Colonic mucosa (tissue), 4 donors: ENCODE results near the gene PTK7. TPM values are rescaled to one million over a fixed set of nuclear protein-coding genes. Genes with fewer than 3 reads are reported as not detected.

ENCODE experiments used
- DNase-seq: peaks from one replicate; pipeline ENCODE4 v3.0.0-alpha.2; 2020
- H3K27ac ChIP-seq: fragments of 200-600 bp; one replicate; pipeline ENCODE4 v1.8.0; 2021
- H3K27me3 ChIP-seq: fragments of 200-600 bp; one replicate; pipeline ENCODE4 v1.8.0; 2021
- H3K36me3 ChIP-seq: fragments of 200-600 bp; one replicate; pipeline ENCODE4 v1.8.0; 2021
- H3K4me1 ChIP-seq: fragments of 200-600 bp; one replicate; pipeline ENCODE4 v1.8.0; 2021; ENCODE audit warnings: mild to moderate bottlenecking
- H3K4me3 ChIP-seq: fragments of 200-600 bp; one replicate; pipeline ENCODE4 v1.8.0; 2021
- H3K9ac ChIP-seq, 2 donors: one replicate each; pipeline ENCODE4 v1.7.0; 2013; ENCODE audit warnings: control low read depth in 2 of 2, low read depth in 2 of 2, low read length in 2 of 2
- H3K9me3 ChIP-seq: fragments of 200-600 bp; one replicate; pipeline ENCODE4 v1.8.0; 2021
- intact Hi-C: fragments of 100-400 bp; cut with DNase I; formaldehyde crosslinking; loops from one replicate; pipeline ENCODE4 v1.14.1; 2022
- total RNA-seq, 2 donors: library from RNA; stranded (reverse); fragmentation: NEBNext Ultra II Directional in 1 of 2; extraction: Animal tissue kit (Norgen Biotek cat#: 25700) in 1 of 2; gene quantifications; one replicate each; pipeline ENCODE4 v1.2.1, GENCODE V29; 2021
- TF ChIP-seq, protein P1 (sequence below): fragments of 200-600 bp; IDR thresholded peaks from one replicate; pipeline ENCODE4 v1.8.0; 2022; ENCODE audit warnings: antibody characterized with exemption, mild to moderate bottlenecking
- donor health status: healthy.
- donor health status: DM: no; HTN: no; CAD: no.
- donor health status: DM: no; HTN: no; CAD: no.

The PTK7 gene
- total RNA-seq: 10 to 100 TPM; 15.1 to 15.9 TPM

DNA sequence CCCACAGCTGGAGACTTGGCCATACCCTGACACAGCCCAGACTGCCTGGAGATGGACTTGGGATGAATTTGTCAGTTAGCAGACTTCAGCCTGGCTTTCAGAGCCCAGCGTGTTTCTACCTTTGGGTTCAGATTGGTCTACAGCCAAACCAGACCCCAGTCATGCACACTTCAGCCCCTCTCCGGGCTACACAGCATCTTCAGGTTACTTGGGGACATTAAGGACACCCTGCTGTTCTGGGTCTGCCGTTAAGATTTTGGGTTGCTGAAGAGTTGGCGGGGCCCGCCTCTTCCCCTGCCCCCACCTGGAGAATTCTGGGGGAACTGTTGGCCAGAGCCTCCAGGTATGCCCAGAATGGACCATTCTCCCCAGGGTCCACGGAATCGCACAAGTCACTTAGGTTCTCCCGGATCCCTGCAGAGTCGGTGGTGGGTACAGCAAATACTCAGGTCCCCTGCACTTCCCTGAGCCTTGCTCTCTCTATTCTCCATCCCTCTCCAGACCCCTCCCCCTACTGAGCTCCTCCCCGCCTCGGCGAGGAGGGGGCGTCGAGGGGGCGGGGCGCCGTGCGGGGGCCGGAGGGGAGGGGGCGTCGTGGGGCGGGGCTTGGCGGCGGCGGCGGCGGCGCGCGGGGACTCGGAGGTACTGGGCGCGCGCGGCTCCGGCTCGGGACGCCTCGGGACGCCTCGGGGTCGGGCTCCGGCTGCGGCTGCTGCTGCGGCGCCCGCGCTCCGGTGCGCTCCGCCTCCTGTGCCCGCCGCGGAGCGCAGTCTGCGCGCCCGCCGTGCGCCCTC, at the start of gene PTK7:
PTK7 (plus strand) TSS at position 645 of the 794 bp plus-strand sequence. CDS start 175 bp downstream, outside the sequence.
- Histone ChIP-seq H3K4me1 (no peaks in the 10 kb centered on the region), H3K4me3 (peak within 1 kb of the TSS; percentile 56), H3K9me3 (no peaks in the 10 kb centered on the region), H3K27me3 (peaks cover 4% of the 10 kb centered on the region), H3K27ac (peak within 1 kb of the TSS; percentile 22), H3K9ac (peak within 1 kb of the TSS; percentile 69 to 73), H3K36me3 (no peaks in the 10 kb centered on the region)
- TF ChIP-seq, protein P1, sequence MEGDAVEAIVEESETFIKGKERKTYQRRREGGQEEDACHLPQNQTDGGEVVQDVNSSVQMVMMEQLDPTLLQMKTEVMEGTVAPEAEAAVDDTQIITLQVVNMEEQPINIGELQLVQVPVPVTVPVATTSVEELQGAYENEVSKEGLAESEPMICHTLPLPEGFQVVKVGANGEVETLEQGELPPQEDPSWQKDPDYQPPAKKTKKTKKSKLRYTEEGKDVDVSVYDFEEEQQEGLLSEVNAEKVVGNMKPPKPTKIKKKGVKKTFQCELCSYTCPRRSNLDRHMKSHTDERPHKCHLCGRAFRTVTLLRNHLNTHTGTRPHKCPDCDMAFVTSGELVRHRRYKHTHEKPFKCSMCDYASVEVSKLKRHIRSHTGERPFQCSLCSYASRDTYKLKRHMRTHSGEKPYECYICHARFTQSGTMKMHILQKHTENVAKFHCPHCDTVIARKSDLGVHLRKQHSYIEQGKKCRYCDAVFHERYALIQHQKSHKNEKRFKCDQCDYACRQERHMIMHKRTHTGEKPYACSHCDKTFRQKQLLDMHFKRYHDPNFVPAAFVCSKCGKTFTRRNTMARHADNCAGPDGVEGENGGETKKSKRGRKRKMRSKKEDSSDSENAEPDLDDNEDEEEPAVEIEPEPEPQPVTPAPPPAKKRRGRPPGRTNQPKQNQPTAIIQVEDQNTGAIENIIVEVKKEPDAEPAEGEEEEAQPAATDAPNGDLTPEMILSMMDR: no peak
- intact Hi-C loops: no loop called here
- peak; percentile 43 for DNase-seq

DNA sequence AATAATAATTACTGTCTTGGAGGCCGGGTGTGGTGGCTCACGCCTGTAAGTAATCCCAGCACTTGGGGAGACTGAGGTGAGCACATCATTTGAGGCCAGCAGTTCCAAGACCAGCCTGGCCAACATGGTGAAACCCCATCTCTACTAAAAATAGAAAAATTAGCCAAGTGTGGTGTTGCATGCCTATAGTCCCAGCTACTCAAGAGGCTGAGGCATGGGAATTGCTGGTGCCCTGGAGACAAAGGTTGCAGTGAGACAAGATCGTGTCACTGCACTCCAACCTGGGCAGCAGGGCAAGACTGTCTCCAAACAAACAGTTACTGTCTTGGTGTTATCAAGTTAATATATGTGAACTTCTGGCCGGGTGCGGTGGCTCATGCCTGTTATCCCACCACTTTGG, 49.7 kb upstream of the PTK7 start:
- TF ChIP-seq, protein P1: no peak
- H3K27ac ChIP-seq: no peak overlapping the region
- H3K4me3 ChIP-seq: no peak overlapping the region
- intact Hi-C loops: no loop called here
- no peaks in the 10 kb centered on the region for H3K27me3 ChIP-seq
- no peak for DNase-seq
- no peak overlapping the region for H3K9ac ChIP-seq
- H3K36me3 ChIP-seq: peaks cover 33% of the 10 kb centered on the region
- no peaks in the 10 kb centered on the region for H3K9me3 ChIP-seq
- H3K4me1 ChIP-seq: peaks cover 4% of the 10 kb centered on the region

DNA sequence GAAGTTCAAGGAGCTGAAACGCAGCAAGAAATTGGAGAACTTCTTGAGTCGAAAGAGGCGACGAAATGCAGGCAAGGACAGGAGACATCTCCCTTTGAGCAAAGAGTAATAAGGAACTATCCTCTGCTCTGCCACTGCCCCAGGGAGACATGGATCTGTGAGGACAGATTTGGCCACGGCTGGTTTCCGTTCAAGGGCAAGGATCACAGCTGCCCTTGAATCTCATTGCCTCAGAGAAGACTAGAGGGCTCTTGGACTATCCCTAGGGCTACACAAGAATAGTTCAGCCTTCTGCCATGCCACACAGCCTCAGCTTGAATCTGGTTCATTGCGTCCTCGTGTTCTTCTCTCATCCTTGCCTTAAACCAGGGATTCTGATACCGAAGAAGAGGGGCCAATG, 47.0 kb upstream of the PTK7 start:
- TF ChIP-seq, protein P1: no peak
- Histone ChIP-seq H3K36me3 (peaks cover 33% of the 10 kb centered on the region), H3K4me1 (no peaks in the 10 kb centered on the region), H3K9me3 (no peaks in the 10 kb centered on the region), H3K27me3 (no peaks in the 10 kb centered on the region), H3K4me3 (no peak overlapping the region), H3K9ac (no peak overlapping the region), H3K27ac (no peak overlapping the region)
- no peak for DNase-seq
- intact Hi-C loops: no loop called here

DNA sequence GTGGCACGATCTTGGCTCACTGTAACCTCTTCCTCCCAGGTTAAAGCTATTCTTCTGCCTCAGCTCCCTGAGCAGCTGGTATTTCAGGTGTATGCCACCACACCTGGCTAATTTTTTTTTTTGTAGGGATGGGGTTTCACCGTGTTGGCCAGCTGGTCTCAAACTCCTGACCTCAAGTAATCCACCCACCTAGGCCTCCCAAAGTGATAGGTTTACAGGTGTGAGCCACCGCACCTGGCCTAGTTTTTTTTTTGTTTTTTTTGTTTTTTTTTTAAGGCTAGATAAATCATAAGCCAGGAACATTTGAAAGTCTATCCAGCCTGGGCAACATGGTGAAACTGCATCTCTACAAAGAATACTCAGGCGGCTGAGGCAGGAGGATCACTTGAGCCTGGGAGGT, 43.8 kb upstream of the PTK7 start:
- no peaks in the 10 kb centered on the region for H3K4me1 ChIP-seq
- H3K9me3 ChIP-seq: no peaks in the 10 kb centered on the region
- DNase-seq: no peak
- TF ChIP-seq, protein P1: no peak
- peaks cover 19% of the 10 kb centered on the region for H3K36me3 ChIP-seq
- no peaks in the 10 kb centered on the region for H3K27me3 ChIP-seq
- H3K9ac ChIP-seq: no peak overlapping the region
- no peak overlapping the region for H3K4me3 ChIP-seq
- no peak overlapping the region for H3K27ac ChIP-seq
- intact Hi-C loops: no loop called here

DNA sequence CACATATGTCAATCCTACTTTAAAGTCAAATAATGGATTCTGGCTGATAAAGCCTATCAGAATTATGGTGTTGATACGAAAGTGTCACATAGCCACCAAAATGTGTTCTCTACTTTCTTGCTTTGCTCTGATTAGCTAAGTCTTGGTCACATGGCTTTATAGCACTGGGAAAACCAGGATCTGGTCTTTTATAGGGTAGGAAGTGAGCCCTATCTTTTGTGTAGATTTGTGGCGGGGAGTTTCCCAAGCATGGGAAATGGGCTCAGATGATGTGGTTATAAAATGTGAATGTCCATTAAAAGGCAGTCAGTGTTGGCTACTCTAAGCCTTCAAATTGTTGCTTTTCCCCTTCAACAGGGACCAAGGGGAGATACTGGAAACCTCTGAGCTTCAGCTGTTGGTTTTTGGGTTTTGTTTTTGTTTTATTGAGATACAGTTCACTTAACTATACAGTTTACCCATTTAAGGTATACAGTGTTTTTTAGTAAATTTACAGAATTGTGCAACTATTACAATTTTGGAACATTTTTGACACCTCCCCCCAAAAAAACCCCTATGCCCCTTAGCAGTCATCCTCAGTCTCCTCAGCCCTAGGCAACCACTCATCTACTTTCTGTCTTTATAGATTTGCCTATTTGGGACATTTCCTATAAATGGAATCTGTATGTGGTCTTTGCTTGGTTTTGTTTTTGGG, 42.5 kb upstream of the PTK7 start:
- H3K27ac ChIP-seq: no peak overlapping the region
- TF ChIP-seq, protein P1: no peak

More for the DNA sequence above, 42.5 kb upstream of the PTK7 start:
- Histone ChIP-seq H3K4me1 (no peaks in the 10 kb centered on the region), H3K4me3 (no peak overlapping the region), H3K27me3 (no peaks in the 10 kb centered on the region), H3K36me3 (peaks cover 13% of the 10 kb centered on the region), H3K9me3 (no peaks in the 10 kb centered on the region), H3K9ac (no peak overlapping the region)
- no peak for DNase-seq
- intact Hi-C loops: no loop called here
